ENCODE measurements around the gene SAMHD1. TPM values are rescaled to one million over a fixed set of nuclear protein-coding genes. Genes with fewer than 3 reads are reported as not detected.

Gene SAMHD1
- total and polyA plus RNA-seq, 9 of the 15 experiments (the other 6 are each of a cell fraction or from before 2014, with no cell fraction given) = 6.8 to 20.4 (median 14.8) TPM

- TF ChIP-seq ZNF384 (IDR thresholded peaks at IDR 0.05; ENCODE audit: low read depth, low read length) (peak; percentile 70), STAT5B (CRISPR knock-in tag; IDR thresholded peaks at IDR 0.05) (no peak), KLF16 (IDR thresholded peaks at IDR 0.05) (no peak), MAFG (tag; conservative IDR thresholded peaks at IDR 0.05) (peak; percentile 75), SRSF7 (optimal IDR thresholded peaks at IDR 0.05; ENCODE audit: low read depth, low read length) (no peak), C11orf30 (IDR thresholded peaks at IDR 0.05; ENCODE audit: low read depth) (peak; percentile 86), ZNF639 (CRISPR knock-in tag; conservative IDR thresholded peaks at IDR 0.05 in 1 of 2, IDR thresholded peaks at IDR 0.05 in 1 of 2) (no peak), HEY1 (CRISPR knock-in tag; IDR thresholded peaks at IDR 0.05; ENCODE audit: borderline replicate concordance) (no peak), PHF8 (IDR thresholded peaks at IDR 0.05; ENCODE audit: borderline replicate concordance, low read length) (no peak), DIDO1 (tag; IDR thresholded peaks at IDR 0.05; ENCODE audit: low read depth) (0 out of 2 replicates have a peak, but pooled peaks have one; percentile 37), KAT2B (IDR thresholded peaks at IDR 0.05; ENCODE audit: low read depth, low read length) (no peak), SIX5 (IDR thresholded peaks at IDR 0.05; ENCODE audit: borderline replicate concordance in 1 of 2, insufficient read depth in 1 of 2, low read depth in 1 of 2, low read length in 2 of 2) (no peak), NEUROD1 (IDR thresholded peaks at IDR 0.05; ENCODE audit: borderline replicate concordance, low read depth, low read length, partially characterized antibody) (no peak), MTA3 (IDR thresholded peaks at IDR 0.05; ENCODE audit: borderline replicate concordance) (no peak), ZBTB49 (CRISPR knock-in tag; IDR thresholded peaks at IDR 0.05; ENCODE audit: borderline replicate concordance) (no peak)
- TF ChIP-seq, protein P1, sequence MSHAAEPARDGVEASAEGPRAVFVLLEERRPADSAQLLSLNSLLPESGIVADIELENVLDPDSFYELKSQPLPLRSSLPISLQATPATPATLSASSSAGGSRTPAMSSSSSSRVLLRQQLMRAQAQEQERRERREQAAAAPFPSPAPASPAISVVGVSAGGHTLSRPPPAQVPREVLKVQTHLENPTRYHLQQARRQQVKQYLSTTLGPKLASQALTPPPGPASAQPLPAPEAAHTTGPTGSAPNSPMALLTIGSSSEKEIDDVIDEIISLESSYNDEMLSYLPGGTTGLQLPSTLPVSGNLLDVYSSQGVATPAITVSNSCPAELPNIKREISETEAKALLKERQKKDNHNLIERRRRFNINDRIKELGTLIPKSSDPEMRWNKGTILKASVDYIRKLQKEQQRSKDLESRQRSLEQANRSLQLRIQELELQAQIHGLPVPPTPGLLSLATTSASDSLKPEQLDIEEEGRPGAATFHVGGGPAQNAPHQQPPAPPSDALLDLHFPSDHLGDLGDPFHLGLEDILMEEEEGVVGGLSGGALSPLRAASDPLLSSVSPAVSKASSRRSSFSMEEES (CRISPR knock-in tag; IDR thresholded peaks at IDR 0.05) = no peak
- TF ChIP-seq, protein P2, sequence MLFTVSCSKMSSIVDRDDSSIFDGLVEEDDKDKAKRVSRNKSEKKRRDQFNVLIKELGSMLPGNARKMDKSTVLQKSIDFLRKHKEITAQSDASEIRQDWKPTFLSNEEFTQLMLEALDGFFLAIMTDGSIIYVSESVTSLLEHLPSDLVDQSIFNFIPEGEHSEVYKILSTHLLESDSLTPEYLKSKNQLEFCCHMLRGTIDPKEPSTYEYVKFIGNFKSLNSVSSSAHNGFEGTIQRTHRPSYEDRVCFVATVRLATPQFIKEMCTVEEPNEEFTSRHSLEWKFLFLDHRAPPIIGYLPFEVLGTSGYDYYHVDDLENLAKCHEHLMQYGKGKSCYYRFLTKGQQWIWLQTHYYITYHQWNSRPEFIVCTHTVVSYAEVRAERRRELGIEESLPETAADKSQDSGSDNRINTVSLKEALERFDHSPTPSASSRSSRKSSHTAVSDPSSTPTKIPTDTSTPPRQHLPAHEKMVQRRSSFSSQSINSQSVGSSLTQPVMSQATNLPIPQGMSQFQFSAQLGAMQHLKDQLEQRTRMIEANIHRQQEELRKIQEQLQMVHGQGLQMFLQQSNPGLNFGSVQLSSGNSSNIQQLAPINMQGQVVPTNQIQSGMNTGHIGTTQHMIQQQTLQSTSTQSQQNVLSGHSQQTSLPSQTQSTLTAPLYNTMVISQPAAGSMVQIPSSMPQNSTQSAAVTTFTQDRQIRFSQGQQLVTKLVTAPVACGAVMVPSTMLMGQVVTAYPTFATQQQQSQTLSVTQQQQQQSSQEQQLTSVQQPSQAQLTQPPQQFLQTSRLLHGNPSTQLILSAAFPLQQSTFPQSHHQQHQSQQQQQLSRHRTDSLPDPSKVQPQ (CRISPR knock-in tag; IDR thresholded peaks at IDR 0.05; ENCODE audit: borderline replicate concordance) = no peak
Observed at GRCh38 chr20:36924167-36925045, 27.1 kb downstream of the SAMHD1 start (continued).

All from K562 (cell line).